Measurements from ENCODE around the gene KRTAP2-1. TPM values are rescaled to one million over a fixed set of nuclear protein-coding genes. Genes with fewer than 3 reads are reported as not detected.
"Not testable (repeated sequence)": the region's sequence is repeated elsewhere in the genome, so short reads cannot be mapped to it uniquely, and the experiment has no call there.

Gene KRTAP2-1
- total RNA-seq, 1 experiment from 2014 or later, result not detected

GRCh38 chr17:41001795-41002194 is 45.3 kb downstream of the KRTAP2-1 start:
- no peaks in the 10 kb centered on the region for H3K36me3 ChIP-seq
- no peak for DNase-seq
- H3K27me3 ChIP-seq, result no peaks in the 10 kb centered on the region
- H3K9me3 ChIP-seq, result no peaks in the 10 kb centered on the region
- H3K4me3 ChIP-seq, result no peak overlapping the region

GRCh38 chr17:40999563-40999962 is 47.6 kb downstream of the KRTAP2-1 start, which contains the start of gene KRTAP3-2:
KRTAP3-2 (minus strand) TSS chr17:40999906; CDS start chr17:40999853, 53 bp downstream.
- not testable (repeated sequence) for H3K36me3 ChIP-seq, H3K27me3 ChIP-seq, DNase-seq, H3K4me3 ChIP-seq, H3K9me3 ChIP-seq

- H3K36me3 ChIP-seq, result no peaks in the 10 kb centered on the region
- no peaks in the 10 kb centered on the region for H3K27me3 ChIP-seq
- DNase-seq, result no peak
- H3K9me3 ChIP-seq, result no peaks in the 10 kb centered on the region
- H3K4me3 ChIP-seq, result no peak overlapping the region
Measured at GRCh38 chr17:40997361-40997760, 49.8 kb downstream of the KRTAP2-1 start.

GRCh38 chr17:40996829-40997228 is 50.3 kb downstream of the KRTAP2-1 start:
- Histone ChIP-seq H3K4me3 (no peak overlapping the region), H3K36me3 (no peaks in the 10 kb centered on the region), H3K27me3 (no peaks in the 10 kb centered on the region), H3K9me3 (no peaks in the 10 kb centered on the region)
- no peak for DNase-seq

Other genes with a start within 250 kb of the KRTAP2-1 start
- gene KRT28, start 247.4 kb downstream of the KRTAP2-1 start, total RNA-seq (2014; rRNA removed; shearing (Covaris generic); ENCODE audit: low replicate concordance), result not detected in 2 replicates
- gene KRT10, start 224.7 kb downstream of the KRTAP2-1 start, total RNA-seq (2014; rRNA removed; shearing (Covaris generic); ENCODE audit: low replicate concordance), result 48.4 and 70.6 TPM in 2 replicates
- gene KRT12, start 180.1 kb downstream of the KRTAP2-1 start, total RNA-seq (2014; rRNA removed; shearing (Covaris generic); ENCODE audit: low replicate concordance), result not detected in 2 replicates
- not detected in 2 replicates for gene KRT20, start 162.1 kb downstream of the KRTAP2-1 start, total RNA-seq (2014; rRNA removed; shearing (Covaris generic); ENCODE audit: low replicate concordance)
- 0.07 TPM in 1 of 2 replicates, not detected in the other for gene KRT23, start 109.7 kb downstream of the KRTAP2-1 start, total RNA-seq (2014; rRNA removed; shearing (Covaris generic); ENCODE audit: low replicate concordance)
- not detected in 2 replicates for gene KRT39, start 80.4 kb downstream of the KRTAP2-1 start, total RNA-seq (2014; rRNA removed; shearing (Covaris generic); ENCODE audit: low replicate concordance)
- gene KRT40, start 63.0 kb downstream of the KRTAP2-1 start, total RNA-seq (2014; rRNA removed; shearing (Covaris generic); ENCODE audit: low replicate concordance), result not detected in 2 replicates
- not detected in 2 replicates for gene KRTAP3-3, start 53.2 kb downstream of the KRTAP2-1 start, total RNA-seq (2014; rRNA removed; shearing (Covaris generic); ENCODE audit: low replicate concordance)
- not detected in 2 replicates for gene KRTAP3-2, start 47.4 kb downstream of the KRTAP2-1 start, total RNA-seq (2014; rRNA removed; shearing (Covaris generic); ENCODE audit: low replicate concordance)
- not detected in 2 replicates for gene KRTAP3-1, start 38.2 kb downstream of the KRTAP2-1 start, total RNA-seq (2014; rRNA removed; shearing (Covaris generic); ENCODE audit: low replicate concordance)
- 1.2 and 3.2 TPM in 2 replicates for gene KRTAP1-5, start 20.1 kb downstream of the KRTAP2-1 start, total RNA-seq (2014; rRNA removed; shearing (Covaris generic); ENCODE audit: low replicate concordance)
- gene KRTAP1-4, start 17.1 kb downstream of the KRTAP2-1 start, total RNA-seq (2014; rRNA removed; shearing (Covaris generic); ENCODE audit: low replicate concordance), result not detected in 2 replicates
- not detected in 2 replicates for gene KRTAP1-3, start 12.4 kb downstream of the KRTAP2-1 start, total RNA-seq (2014; rRNA removed; shearing (Covaris generic); ENCODE audit: low replicate concordance)
- gene KRTAP1-1, start 5.9 kb downstream of the KRTAP2-1 start, total RNA-seq (2014; rRNA removed; shearing (Covaris generic); ENCODE audit: low replicate concordance), result 0.33 TPM in 1 of 2 replicates, not detected in the other
- gene KRTAP2-2, start 7.9 kb upstream of the KRTAP2-1 start, total RNA-seq (2014; rRNA removed; shearing (Covaris generic); ENCODE audit: low replicate concordance), result not detected in 2 replicates
- gene KRTAP2-3, start 12.8 kb upstream of the KRTAP2-1 start, total RNA-seq (2014; rRNA removed; shearing (Covaris generic); ENCODE audit: low replicate concordance), result 0.33 TPM in 1 of 2 replicates, not detected in the other
- not detected in 2 replicates for gene KRTAP2-4, start 18.6 kb upstream of the KRTAP2-1 start, total RNA-seq (2014; rRNA removed; shearing (Covaris generic); ENCODE audit: low replicate concordance)
- not detected in 2 replicates for gene KRTAP4-7, start 36.8 kb upstream of the KRTAP2-1 start, total RNA-seq (2014; rRNA removed; shearing (Covaris generic); ENCODE audit: low replicate concordance)
- not detected in 2 replicates for gene KRTAP4-8, start 50.8 kb upstream of the KRTAP2-1 start, total RNA-seq (2014; rRNA removed; shearing (Covaris generic); ENCODE audit: low replicate concordance)
- gene KRTAP4-16, start 54.9 kb upstream of the KRTAP2-1 start, total RNA-seq (2014; rRNA removed; shearing (Covaris generic); ENCODE audit: low replicate concordance), result not detected in 2 replicates
- not detected in 2 replicates for gene KRTAP4-9, start 58.1 kb upstream of the KRTAP2-1 start, total RNA-seq (2014; rRNA removed; shearing (Covaris generic); ENCODE audit: low replicate concordance)
- gene KRTAP4-11, start 71.1 kb upstream of the KRTAP2-1 start, total RNA-seq (2014; rRNA removed; shearing (Covaris generic); ENCODE audit: low replicate concordance), result not detected in 2 replicates
- not detected in 2 replicates for gene KRTAP4-12, start 76.9 kb upstream of the KRTAP2-1 start, total RNA-seq (2014; rRNA removed; shearing (Covaris generic); ENCODE audit: low replicate concordance)
- not detected in 2 replicates for gene KRTAP4-6, start 93.2 kb upstream of the KRTAP2-1 start, total RNA-seq (2014; rRNA removed; shearing (Covaris generic); ENCODE audit: low replicate concordance)
- not detected in 2 replicates for gene KRTAP4-5, start 102.5 kb upstream of the KRTAP2-1 start, total RNA-seq (2014; rRNA removed; shearing (Covaris generic); ENCODE audit: low replicate concordance)
- not detected in 2 replicates for gene KRTAP4-4, start 113.4 kb upstream of the KRTAP2-1 start, total RNA-seq (2014; rRNA removed; shearing (Covaris generic); ENCODE audit: low replicate concordance)
- gene KRTAP4-3, start 120.9 kb upstream of the KRTAP2-1 start, total RNA-seq (2014; rRNA removed; shearing (Covaris generic); ENCODE audit: low replicate concordance), result not detected in 2 replicates
- gene KRTAP4-2, start 130.9 kb upstream of the KRTAP2-1 start, total RNA-seq (2014; rRNA removed; shearing (Covaris generic); ENCODE audit: low replicate concordance), result not detected in 2 replicates
- not detected in 2 replicates for gene KRTAP4-1, start 137.6 kb upstream of the KRTAP2-1 start, total RNA-seq (2014; rRNA removed; shearing (Covaris generic); ENCODE audit: low replicate concordance)
- not detected in 2 replicates for gene KRTAP9-1, start 142.6 kb upstream of the KRTAP2-1 start, total RNA-seq (2014; rRNA removed; shearing (Covaris generic); ENCODE audit: low replicate concordance)
- not detected in 2 replicates for gene KRTAP9-2, start 179.3 kb upstream of the KRTAP2-1 start, total RNA-seq (2014; rRNA removed; shearing (Covaris generic); ENCODE audit: low replicate concordance)
- not detected in 2 replicates for gene KRTAP9-3, start 185.1 kb upstream of the KRTAP2-1 start, total RNA-seq (2014; rRNA removed; shearing (Covaris generic); ENCODE audit: low replicate concordance)
- gene KRTAP9-8, start 190.7 kb upstream of the KRTAP2-1 start, total RNA-seq (2014; rRNA removed; shearing (Covaris generic); ENCODE audit: low replicate concordance), result not detected in 2 replicates
- not detected in 2 replicates for gene KRTAP9-4, start 202.4 kb upstream of the KRTAP2-1 start, total RNA-seq (2014; rRNA removed; shearing (Covaris generic); ENCODE audit: low replicate concordance)
- not detected in 2 replicates for gene KRTAP9-9, start 208.1 kb upstream of the KRTAP2-1 start, total RNA-seq (2014; rRNA removed; shearing (Covaris generic); ENCODE audit: low replicate concordance)
- not detected in 2 replicates for gene KRTAP9-6, start 218.1 kb upstream of the KRTAP2-1 start, total RNA-seq (2014; rRNA removed; shearing (Covaris generic); ENCODE audit: low replicate concordance)
- gene KRTAP9-7, start 228.4 kb upstream of the KRTAP2-1 start, total RNA-seq (2014; rRNA removed; shearing (Covaris generic); ENCODE audit: low replicate concordance), result not detected in 2 replicates